AG04450 (cell line): ENCODE measurements around the gene TRIP12. TPM values are rescaled to one million over a fixed set of nuclear protein-coding genes. Genes with fewer than 3 reads are reported as not detected.

Experiments used
- CTCF ChIA-PET: fragments of 300-600, 350-600 bp; formaldehyde crosslinking; extraction: SDS; loops from one replicate; lab custom pipeline; 2022; ENCODE audit warnings: antibody characterized with exemption, inconsistent platforms; lab: Charles Lee
- POLR2A ChIA-PET: fragments of 350-600 bp; formaldehyde crosslinking; extraction: SDS; loops from one replicate; lab custom pipeline; 2021; ENCODE audit warnings: antibody characterized with exemption, inconsistent platforms; lab: Yijun Ruan, JAX
- DNase-seq: peaks from one replicate; pipeline ENCODE4 v3.0.0-alpha.2; 2011; ENCODE audit warnings: low read depth, low spot score
- H3K27ac ChIP-seq: one replicate; pipeline ENCODE4 v1.5.1; 2012; ENCODE audit warnings: low read depth, low read length, control low read depth
- H3K27me3 ChIP-seq: one replicate; pipeline ENCODE4 v1.6.0; 2012; ENCODE audit warnings: low read length; ENCODE audit not compliant: control insufficient read depth, insufficient read depth
- H3K4me3 ChIP-seq: 2 replicates; pipeline ENCODE4 v1.5.1; 2011; ENCODE audit warnings: mild to moderate bottlenecking, low read depth, low read length, control low read depth
- H3K9me3 ChIP-seq: 2 replicates; pipeline ENCODE4 v1.5.1; 2012; ENCODE audit warnings: low read length; ENCODE audit not compliant: control insufficient read depth, insufficient read depth
- CTCF ChIP-seq: IDR thresholded peaks from 2 replicates; pipeline ENCODE4 v1.5.1; 2011; ENCODE audit warnings: low read depth, low read length, control low read depth, inconsistent platforms
- polyA plus RNA-seq: library from polyadenylated mRNA; depleted of rRNA; stranded (reverse); fragments of >200 nt; gene quantifications from 2 replicates; pipeline ENCODE4 v1.2.3, GENCODE V29; 2011

TRIP12 gene
- polyA plus RNA-seq, 1 experiment, result 170 TPM

DNA sequence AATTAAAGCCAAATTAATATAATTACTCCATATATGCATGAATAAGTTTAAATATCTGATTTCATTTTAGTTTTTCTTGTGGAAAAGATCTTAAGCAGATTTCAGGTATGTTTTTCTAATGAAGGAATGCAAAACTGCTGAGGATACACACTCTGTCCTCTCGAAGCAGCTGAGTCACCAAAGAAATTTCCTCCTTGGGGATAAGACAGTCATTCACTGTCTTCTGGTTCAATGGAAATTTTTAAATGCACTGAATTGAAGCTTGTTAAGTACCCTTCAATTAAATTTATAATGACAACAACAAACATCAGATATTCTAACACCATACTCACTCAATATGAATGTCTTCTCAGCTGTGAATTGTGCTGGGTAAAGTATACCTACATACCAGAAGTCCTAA is 106.0 kb downstream of the TRIP12 start:
- ChIA-PET POLR2A (interaction anchor here (0.6 kb wide), 1 partner anchor 1260 kb away, joined by 13 read pairs; no protein-coding TSS in a partner anchor), CTCF (interaction anchor here (1.2 to 2.3 kb wide), 3 partner anchors 15 to 37 kb away, joined by 3 to 19 read pairs (median 14); no protein-coding TSS in a partner anchor)
- Histone ChIP-seq H3K27ac (no peak overlapping the region), H3K4me3 (no peak overlapping the region), H3K27me3 (no peaks in the 10 kb centered on the region), H3K9me3 (no peaks in the 10 kb centered on the region)
- DNase-seq, result no peak
- TF ChIP-seq CTCF, result no peak

GRCh38 chr2:229815342-229815741 is 106.5 kb downstream of the TRIP12 start:
- H3K9me3 ChIP-seq, result no peaks in the 10 kb centered on the region
- no peak for DNase-seq
- no peak overlapping the region for H3K4me3 ChIP-seq
- no peaks in the 10 kb centered on the region for H3K27me3 ChIP-seq
- CTCF ChIA-PET, result interaction anchor here (1.2 to 2.3 kb wide), 3 partner anchors 14 to 36 kb away, joined by 3 to 19 read pairs (median 14); no protein-coding TSS in a partner anchor
- TF ChIP-seq CTCF, result no peak
- H3K27ac ChIP-seq, result no peak overlapping the region
- POLR2A ChIA-PET, result interaction anchor here (0.6 kb wide), 1 partner anchor 1259 kb away, joined by 13 read pairs; no protein-coding TSS in a partner anchor

- Histone ChIP-seq H3K27me3 (no peaks in the 10 kb centered on the region), H3K27ac (no peak overlapping the region), H3K9me3 (no peaks in the 10 kb centered on the region), H3K4me3 (no peak overlapping the region)
- DNase-seq, result peak; percentile 66
- CTCF ChIA-PET, result interaction anchor here (0.5 to 3.0 kb wide), 3 partner anchors 10 to 111 kb away, joined by 3 to 9 read pairs (median 9); no protein-coding TSS in a partner anchor
- POLR2A ChIA-PET, result no interaction called here
- TF ChIP-seq CTCF, result 0 out of 2 replicates have a peak, but pooled peaks have one; percentile 8
Measured at GRCh38 chr2:229810786-229811185, 111.0 kb downstream of the TRIP12 start.

GRCh38 chr2:229805559-229805958 is 116.2 kb downstream of the TRIP12 start:
- H3K9me3 ChIP-seq, result no peaks in the 10 kb centered on the region
- no peaks in the 10 kb centered on the region for H3K27me3 ChIP-seq
- POLR2A ChIA-PET, result no interaction called here
- CTCF ChIA-PET, result interaction anchor here (3.9 kb wide), 1 partner anchor 25 kb away, joined by 21 read pairs; no protein-coding TSS in a partner anchor
- no peak for TF ChIP-seq CTCF
- H3K27ac ChIP-seq, result no peak overlapping the region
- no peak overlapping the region for H3K4me3 ChIP-seq
- DNase-seq, result no peak

DNA sequence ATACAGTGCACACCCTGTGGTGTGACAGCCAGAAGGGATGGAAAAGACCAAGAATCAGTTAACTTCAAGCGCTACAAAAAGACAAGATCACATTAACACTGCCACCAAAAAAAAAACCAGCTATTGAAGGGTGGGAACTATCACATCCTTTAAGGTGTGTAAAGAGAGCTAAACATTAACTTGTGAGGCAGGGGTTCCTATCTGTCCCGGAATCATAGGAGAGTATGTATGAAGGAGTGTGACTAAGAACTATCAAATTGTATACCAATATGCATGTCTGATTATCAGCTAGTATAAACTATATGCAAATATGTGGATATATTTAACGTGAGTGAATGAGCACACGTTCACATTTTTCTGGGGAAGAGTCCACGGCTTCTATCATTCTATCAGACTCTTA is 119.0 kb downstream of the TRIP12 start:
- no peak for DNase-seq
- TF ChIP-seq CTCF, result no peak
- no peaks in the 10 kb centered on the region for H3K9me3 ChIP-seq
- H3K27ac ChIP-seq, result no peak overlapping the region
- no peak overlapping the region for H3K4me3 ChIP-seq
- no peaks in the 10 kb centered on the region for H3K27me3 ChIP-seq
- POLR2A ChIA-PET, result no interaction called here
- CTCF ChIA-PET, result interaction anchor here (0.6 to 3.9 kb wide), 5 partner anchors 14 to 357 kb away, joined by 3 to 21 read pairs (median 14); no protein-coding TSS in a partner anchor
